Measurements from ENCODE around the gene DOCK2. TPM values are rescaled to one million over a fixed set of nuclear protein-coding genes. Genes with fewer than 3 reads are reported as not detected.

Gene DOCK2
- total RNA-seq, 1 experiment from 2014 or later: 4.6 TPM

- CTCF ChIA-PET: interaction anchor here (3.1 kb wide), 1 partner anchor 19 kb away, joined by 13 read pairs; the partner anchor contains the start of gene INSYN2B
These were observed 362.5 kb downstream of the DOCK2 start for GRCh38 chr5:169999621-170000020.

GRCh38 chr5:170000155-170000554, 363.1 kb downstream of the DOCK2 start:
- Mint-ChIP-seq H3K36me3 (no peaks in the 10 kb centered on the region), H3K4me1 (no peaks in the 10 kb centered on the region), H3K27ac (no peak overlapping the region), H3K27me3 (ENCODE audit: low read depth) (no peaks in the 10 kb centered on the region), H3K9me3 (peaks cover 6% of the 10 kb centered on the region; the same call in 1 of the 2 replicates), H3K4me3 (no peak overlapping the region)
- POLR2A ChIA-PET: no interaction called here
- CTCF ChIA-PET: interaction anchor here (3.1 kb wide), 1 partner anchor 20 kb away, joined by 13 read pairs; the partner anchor contains the start of gene INSYN2B
- TF ChIP-seq IRF1 (CRISPR knock-in tag; IDR thresholded peaks at IDR 0.05): no peak
- TF ChIP-seq MYBL2 (CRISPR knock-in tag; IDR thresholded peaks at IDR 0.05): no peak
- no peak for TF ChIP-seq SMAD3 (CRISPR knock-in tag; IDR thresholded peaks at IDR 0.05; ENCODE audit: borderline replicate concordance)
- no peak for TF ChIP-seq ZNF423 (CRISPR knock-in tag; IDR thresholded peaks at IDR 0.05)
- no peak for TF ChIP-seq FOXP1 (CRISPR knock-in tag; IDR thresholded peaks at IDR 0.05; ENCODE audit: borderline replicate concordance)
- no peak for TF ChIP-seq CREB1 (CRISPR knock-in tag; IDR thresholded peaks at IDR 0.05)
- TF ChIP-seq ZNF512 (CRISPR knock-in tag; IDR thresholded peaks at IDR 0.05; ENCODE audit: borderline replicate concordance): no peak
- no peak for TF ChIP-seq GABPB1 (CRISPR knock-in tag; IDR thresholded peaks at IDR 0.05)
- no peak for TF ChIP-seq OVOL2 (CRISPR knock-in tag; IDR thresholded peaks at IDR 0.05; ENCODE audit: borderline replicate concordance)
- no peak for TF ChIP-seq TEAD1 (CRISPR knock-in tag; IDR thresholded peaks at IDR 0.05)
- no peak for TF ChIP-seq PRDM15 (CRISPR knock-in tag; IDR thresholded peaks at IDR 0.05)
- no peak for TF ChIP-seq HMGA2 (CRISPR knock-in tag; IDR thresholded peaks at IDR 0.05)
- TF ChIP-seq ARID4B (CRISPR knock-in tag; IDR thresholded peaks at IDR 0.05; ENCODE audit: borderline replicate concordance): no peak
- ATAC-seq (no peak), DNase-seq (ENCODE audit: low spot score) (no peak)

More at GRCh38 chr5:169999621-170000020, 362.5 kb downstream of the DOCK2 start:
- ATAC-seq (no peak), DNase-seq (ENCODE audit: low spot score) (no peak)
- POLR2A ChIA-PET: no interaction called here
- no peak for TF ChIP-seq ZNF423 (CRISPR knock-in tag; IDR thresholded peaks at IDR 0.05)
- TF ChIP-seq HMGA2 (CRISPR knock-in tag; IDR thresholded peaks at IDR 0.05): no peak
- Mint-ChIP-seq H3K9me3 (peaks cover 6% of the 10 kb centered on the region; the same call in 1 of the 2 replicates), H3K27me3 (ENCODE audit: low read depth) (no peaks in the 10 kb centered on the region), H3K36me3 (no peaks in the 10 kb centered on the region), H3K4me1 (no peaks in the 10 kb centered on the region), H3K4me3 (no peak overlapping the region), H3K27ac (no peak overlapping the region)

Measured in WTC11 (cell line).